NCI-H1417 treated with DMSO at 0.1 percent for 48 hours (cell line): ENCODE measurements around the gene EPHA10.

Experiments
- DNase-seq: peaks from one replicate; lab custom pipeline; 2025; lab: John Stamatoyannopoulos, UW

Gene EPHA10

DNA sequence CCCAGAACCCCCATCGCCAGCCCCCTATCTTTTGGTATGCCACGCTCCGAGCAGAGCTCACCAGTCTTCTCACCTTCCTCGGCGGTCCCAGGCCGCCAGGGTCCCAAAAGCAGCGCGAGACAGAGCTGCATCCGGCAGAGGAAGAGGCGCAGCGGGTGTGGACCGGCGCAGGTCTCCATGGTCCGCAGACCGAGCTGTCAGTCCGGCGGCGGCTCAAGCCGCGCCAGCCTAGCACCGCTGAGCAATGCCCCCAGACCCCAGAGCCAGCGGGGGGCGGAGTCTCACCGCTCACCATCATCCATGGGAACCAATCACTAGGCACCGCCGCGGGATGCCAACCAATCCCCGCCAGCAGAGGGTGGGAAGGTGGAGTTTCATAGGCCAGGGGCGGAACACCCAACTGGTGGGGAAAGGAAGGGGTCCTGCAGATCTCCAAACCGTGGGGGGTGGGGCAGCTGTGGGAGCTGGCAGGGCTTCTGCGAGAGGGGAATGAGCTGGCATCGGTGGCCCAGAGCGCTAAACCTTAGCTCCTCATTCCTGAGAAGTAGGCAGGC, at the start of gene EPHA10:
Gene EPHA10 (minus strand): TSS at position 233 of the 554 bp plus-strand sequence. CDS start 54 bp downstream, at position 179.
- DNase-seq: peak; percentile 41

DNA sequence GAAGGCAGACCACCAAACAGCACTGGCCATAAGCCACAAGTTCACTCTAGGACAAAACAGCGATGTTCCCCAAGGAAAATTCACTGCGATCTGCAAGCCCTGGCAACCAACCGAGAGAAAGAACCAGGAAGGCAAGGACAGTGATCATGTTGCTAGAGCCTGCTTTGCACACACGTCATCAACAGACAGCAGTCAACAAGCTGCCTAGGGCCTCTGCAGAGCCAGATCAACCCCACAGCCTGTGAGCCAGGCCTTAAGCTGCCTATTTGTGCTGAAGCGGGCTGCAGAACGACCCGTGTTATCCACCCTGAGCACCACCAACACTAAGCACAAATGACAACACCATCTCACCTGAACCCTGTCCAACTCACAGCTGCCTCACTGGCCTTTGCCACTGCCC, 49.3 kb upstream of the EPHA10 start:
- DNase-seq: no peak

DNA sequence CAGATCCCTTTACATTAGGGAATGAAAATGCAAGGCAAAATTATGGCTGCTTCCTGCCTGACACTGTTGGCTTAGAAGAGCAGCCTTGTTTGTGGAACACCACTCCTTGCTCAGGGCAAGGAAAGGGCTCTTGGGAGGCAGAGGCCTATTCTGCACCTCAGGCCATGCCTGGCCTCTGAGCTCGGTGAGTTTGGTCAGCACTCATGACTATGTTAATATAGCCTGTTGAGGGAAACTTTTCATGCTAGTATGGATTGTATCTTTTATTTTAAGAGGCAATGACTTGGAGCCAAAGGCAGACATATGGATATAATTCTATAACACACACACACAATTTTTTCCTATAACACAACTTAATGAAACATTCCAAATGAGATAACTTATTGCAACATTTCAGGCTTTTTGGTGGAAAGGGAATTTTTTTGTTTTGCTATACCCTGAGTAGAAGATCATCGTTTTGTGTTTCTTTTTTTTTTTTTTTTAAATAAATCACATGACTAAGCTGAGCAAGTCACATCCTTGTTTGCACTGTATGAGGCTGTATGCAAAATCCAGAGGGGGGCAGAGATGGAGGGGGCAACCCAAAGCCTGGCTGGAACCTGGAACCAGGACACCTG, 48.7 kb upstream of the EPHA10 start:
- no peak for DNase-seq

DNA sequence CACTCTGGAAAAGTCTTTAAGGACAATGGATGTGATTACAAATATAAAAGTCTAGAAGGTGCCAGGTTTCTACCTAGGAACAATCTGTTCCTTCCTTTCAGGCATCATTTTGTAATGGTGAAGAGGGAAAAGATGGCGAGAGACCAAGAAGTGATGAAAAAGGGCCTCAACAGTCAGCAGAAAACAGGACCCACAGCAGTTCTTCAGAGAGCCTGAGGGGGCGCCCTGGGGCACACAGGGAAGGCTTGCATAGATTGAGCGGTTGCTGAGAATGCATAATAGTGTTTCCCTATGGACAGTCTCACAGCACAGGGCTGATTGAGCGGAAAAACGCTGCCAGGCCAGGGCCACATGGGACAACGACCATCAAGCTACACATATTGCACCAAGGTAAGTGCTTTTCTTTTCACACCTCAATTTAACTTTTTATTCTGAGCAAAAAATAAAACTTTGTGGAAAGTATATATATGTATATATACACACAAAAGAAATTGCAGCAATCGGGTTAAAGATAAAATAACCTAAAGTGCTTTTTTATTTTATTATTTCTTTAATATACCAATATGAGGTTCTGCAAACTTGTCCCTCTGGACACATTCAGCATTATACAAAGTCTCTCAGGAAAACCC, 46.2 kb upstream of the EPHA10 start:
- DNase-seq: no peak

DNA sequence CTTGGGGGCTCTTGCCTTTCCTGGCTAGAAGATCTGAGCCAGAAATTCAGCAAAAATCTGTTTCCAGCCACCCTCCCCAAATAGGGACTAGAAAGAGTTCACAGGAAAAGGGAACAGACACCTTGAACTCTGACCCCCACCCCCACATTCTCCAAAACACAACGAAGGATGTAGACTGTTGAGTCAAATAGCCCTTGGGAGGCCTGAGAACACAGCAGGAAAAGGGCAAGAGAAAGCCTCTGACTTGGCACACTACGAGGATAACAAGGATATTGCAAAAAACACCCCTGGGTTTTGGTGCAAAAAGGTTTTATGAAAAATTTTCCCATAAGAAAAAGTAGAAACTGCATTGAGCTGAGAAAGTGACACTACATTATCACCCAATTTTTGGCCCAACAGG, 45.0 kb upstream of the EPHA10 start:
- DNase-seq: no peak

DNA sequence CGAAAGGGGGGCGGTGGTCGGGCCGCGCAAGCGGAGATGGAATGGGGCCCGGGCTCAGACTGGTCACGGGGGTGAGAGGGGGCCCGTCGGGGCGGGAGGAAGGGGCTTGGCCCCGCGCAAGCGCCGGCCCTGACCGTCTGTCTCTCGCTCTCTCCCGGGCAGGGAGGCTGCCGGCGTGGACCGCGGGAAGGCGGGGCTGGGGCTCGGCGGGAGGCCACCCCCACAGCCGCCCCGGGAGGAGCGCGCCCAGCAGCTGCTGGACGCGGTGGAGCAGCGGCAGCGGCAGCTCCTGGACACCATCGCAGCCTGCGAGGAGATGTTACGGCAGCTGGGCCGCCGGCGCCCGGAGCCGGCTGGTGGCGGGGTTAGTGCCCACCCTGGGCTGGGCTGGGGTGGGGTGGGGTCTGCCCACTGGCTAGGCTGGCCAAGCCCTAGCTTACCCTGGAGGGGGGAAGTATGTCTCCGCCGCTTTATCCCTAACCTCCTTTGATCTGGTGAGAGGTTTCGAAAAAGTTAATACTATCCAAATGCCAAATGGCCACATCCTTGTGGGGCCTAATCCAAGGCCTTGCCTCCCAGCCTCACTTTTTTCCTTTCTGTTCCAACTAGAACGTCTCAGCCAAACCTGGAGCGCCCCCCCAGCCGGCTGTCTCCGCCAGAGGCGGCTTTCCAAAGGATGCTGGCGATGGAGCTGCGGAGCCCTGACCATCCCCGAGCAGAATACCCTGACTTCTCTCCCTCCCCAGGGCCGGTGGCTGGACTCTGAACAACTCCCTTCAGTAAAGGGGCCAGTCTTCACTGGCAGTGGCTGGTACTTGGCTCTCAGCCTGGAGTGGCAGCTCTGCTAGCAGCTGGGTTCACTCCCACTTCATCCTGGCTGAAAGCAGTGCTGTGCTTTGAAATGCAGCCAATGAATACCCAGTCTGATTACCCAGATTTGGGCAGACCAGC, 43.7 kb upstream of the EPHA10 start:
- DNase-seq: peak; percentile 9

DNA sequence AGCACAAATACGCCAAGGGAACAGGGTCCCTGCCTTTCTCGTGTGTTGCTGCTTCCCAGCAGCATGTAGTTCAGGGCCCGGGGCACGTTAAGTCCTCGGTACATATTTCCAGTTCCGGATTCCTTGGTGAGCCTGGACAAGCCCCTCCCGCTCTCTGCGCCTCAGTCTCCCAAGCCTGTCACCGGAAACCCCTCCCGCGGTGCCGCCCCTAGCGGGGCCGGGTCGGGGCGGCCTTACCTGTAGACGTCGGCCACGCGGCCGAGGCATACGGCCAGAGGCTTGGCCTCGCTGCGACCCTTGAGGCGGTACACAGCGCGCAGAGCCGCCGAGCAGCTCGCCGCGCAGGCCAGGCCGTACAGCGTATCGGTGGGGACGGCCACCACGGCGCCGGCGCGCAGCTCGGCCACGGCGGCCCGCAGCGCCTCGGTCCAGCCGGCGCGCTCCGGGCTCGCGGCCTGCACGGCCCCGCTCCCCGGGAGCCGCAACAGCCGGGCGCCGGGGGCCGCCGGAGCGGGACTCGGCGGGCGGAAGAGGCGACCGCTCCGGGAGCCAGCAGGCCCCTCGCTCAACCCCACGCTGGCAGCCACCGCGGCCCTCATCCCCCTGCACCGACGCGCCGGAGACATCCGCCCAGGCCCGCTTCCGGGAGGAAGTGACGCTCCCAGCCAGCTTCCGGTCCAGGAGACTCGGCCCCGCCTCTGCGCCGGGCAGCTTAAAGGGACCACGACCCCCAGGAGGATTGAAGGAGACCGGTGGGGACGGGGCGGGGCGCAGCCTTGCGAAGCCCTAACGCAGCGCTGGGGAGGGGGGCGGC, 42.8 kb upstream of the EPHA10 start, which contains the start of the genes C1orf122 and YRDC:
Gene C1orf122 (plus strand): TSS at position 236 of the 814 bp plus-strand sequence. CDS start 615 bp downstream, outside the sequence.
Gene YRDC (minus strand): TSS at position 654 of the 814 bp plus-strand sequence. CDS start 28 bp downstream, at position 626.
- DNase-seq: peak; percentile 17

DNA sequence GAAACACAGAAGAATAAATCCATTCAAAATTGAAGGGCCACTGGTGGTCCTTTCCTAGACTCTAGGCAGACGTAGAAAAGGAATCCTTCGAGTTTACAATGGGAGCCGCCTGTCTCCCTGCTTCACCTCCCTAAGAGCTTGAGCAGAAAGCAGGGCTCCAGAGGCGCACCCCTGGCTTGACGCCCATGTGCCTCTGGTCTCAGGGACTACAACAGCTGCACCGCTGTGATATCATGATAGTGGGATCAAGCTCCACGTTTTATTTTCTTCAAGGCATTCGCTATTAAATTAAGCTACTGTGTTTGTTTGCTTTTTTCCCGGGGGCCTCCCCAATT, 42.3 kb upstream of the EPHA10 start:
- no peak for DNase-seq

DNA sequence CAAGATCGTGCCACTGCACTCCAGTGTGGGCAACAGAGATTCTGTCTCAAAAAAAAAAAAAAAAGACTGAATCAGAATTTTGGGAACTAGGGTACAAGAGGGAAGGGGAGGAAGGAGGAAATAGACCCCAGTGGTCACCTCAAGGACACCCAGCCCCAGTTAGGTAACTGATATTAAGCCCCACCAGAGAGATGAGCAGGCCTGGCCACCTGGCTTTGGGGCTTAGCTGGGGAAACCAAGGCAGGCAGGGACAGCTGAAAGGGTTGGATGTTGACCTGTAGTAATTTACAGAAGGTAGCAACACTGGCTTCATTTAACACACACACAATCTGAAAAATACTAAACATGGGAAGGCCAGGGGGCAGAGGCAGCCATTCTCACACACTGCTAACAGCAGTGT, 37.5 kb upstream of the EPHA10 start:
- DNase-seq: no peak

DNA sequence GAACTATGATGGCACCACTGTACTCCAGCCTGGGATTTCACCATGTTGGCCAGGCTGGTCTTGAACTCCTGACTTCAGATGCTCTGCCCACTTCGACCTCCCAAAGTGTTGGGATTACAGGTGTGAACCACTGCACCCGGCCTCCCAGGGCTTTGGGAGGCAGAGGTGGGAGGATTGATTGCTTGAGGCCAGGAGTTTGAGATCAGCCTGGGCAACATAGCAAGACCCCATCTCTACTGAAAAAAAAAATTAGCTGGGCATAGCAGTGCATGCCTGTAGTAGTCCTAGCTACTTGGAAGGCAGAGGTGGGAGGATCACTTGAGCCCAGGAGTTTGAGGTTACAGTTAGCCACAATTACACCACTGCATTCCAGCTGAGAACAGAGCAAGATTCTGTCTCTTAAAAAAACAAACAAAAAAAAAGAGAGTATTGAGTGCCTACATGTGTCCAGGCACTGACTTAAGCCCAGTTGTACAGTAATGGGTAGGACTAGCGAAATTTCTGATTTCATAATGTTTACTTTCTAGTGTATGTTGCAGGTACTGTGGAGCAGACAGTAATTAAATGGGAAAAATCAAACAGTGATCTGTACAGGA, 32.9 kb upstream of the EPHA10 start:
- no peak for DNase-seq

DNA sequence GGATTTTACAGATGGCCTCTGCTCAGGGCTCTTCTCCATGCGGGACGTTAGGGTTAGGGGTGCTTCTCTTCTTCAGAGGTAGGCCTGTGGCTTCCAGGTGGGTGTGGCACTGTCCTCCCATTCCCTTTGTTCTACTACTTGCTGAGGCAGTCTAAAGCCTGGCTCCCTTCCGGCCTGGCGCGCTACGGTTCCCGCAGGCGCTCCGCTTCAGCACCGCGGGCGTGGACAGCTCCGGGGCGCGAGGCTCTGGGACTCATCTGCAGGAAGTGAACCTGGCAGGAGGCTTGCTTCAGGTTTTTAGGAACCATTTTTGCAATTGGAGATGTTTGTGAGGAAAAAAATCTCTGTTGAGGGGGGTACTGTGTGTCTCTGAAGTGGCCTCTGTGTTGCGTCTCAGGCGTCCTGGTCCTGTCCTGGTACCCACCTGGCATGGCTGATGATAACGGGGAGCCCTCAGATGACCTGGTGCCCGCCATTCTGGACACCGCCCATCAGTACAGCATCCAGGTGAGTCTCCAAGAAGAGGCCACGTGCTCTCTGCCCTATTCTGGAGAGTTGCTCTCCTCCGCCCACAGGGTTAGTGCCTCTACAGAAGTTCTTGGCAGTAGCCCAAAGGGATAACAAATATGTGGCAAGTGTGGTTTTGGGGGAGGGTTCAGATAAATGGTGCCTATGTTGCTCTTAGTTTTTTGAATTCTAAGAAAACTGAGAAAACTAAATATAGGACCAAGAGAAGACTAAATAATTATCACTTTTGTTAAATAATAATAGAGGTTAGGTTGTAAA, 30.6 kb upstream of the EPHA10 start:
- DNase-seq: no peak

DNA sequence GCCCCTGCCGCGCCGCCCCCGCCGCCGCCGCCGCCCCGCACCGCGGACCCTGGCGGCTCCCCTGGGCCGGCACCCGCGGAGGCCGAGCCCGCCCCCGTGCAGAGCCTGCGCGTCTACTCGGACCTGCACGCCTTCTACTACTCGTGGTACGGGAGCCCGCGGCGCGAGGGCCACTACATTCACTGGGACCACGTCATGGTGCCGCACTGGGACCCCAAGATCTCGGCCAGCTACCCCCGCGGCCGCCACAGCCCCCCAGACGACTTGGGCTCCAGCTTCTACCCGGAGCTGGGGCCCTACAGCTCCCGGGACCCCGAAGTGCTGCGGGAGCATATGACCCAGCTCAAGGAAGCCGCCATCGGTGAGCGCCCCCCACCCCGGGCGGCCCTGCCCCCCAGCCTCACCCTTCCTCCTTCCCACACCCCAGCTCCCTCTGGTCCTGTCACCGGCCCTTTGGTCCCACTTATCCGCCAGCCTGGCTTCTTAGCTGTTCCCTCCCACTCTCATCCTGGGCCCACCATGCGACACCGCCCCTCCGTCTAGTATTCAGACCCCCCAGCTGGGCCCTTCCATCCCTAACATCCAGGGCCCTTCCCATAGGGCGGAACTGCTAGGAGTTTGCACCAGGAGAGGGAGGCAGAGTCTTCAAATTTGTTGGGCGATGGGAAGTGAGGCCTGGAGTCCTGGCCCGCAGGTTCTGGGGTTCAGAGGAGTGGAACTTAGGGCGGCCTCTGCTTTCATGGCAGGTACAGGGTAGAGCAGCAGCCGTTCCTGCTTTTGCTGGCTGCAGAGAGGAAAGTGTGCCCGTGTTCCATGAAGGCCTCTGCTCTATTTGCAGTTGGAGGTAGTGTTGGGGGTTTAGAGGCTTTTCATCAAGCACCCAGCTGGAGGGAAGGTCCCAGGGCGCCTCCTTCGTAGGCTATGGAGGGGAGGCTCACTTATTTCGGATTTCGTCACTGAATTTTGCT, 29.7 kb upstream of the EPHA10 start:
- DNase-seq: no peak

DNA sequence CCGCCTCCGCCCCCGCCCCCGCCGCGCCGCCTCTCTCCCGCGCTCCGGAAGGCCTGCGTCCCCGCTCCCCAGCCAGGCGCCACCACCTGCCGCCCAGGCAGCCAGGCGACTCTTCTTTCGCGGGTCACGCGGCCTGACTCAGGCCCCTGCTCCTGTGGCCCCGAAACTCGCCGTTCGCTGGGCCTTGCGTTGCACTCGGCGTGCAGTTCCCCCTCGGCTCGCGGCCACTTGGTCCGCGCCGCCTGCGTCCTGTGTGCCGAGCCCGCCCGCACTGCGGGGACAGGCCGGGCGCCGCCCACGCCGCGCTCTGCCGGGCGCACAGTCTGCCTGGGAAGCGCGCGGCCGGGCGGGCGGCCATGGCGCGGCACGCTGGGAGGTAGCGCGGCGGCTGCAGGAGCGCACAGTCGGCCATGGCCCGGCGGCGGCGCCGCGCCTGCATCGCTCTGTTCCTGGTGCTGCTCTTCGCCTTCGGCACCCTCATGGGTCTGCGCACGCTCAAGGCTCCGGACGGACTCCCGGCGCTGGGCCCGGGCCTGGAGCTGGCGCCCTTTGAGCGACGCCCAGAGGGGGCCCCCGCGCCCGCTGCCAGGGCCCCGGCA, 29.0 kb upstream of the EPHA10 start, which contains the start of gene MANEAL:
Gene MANEAL (plus strand): TSS at position 75 of the 599 bp plus-strand sequence. CDS start 336 bp downstream, at position 411.
- no peak for DNase-seq

DNA sequence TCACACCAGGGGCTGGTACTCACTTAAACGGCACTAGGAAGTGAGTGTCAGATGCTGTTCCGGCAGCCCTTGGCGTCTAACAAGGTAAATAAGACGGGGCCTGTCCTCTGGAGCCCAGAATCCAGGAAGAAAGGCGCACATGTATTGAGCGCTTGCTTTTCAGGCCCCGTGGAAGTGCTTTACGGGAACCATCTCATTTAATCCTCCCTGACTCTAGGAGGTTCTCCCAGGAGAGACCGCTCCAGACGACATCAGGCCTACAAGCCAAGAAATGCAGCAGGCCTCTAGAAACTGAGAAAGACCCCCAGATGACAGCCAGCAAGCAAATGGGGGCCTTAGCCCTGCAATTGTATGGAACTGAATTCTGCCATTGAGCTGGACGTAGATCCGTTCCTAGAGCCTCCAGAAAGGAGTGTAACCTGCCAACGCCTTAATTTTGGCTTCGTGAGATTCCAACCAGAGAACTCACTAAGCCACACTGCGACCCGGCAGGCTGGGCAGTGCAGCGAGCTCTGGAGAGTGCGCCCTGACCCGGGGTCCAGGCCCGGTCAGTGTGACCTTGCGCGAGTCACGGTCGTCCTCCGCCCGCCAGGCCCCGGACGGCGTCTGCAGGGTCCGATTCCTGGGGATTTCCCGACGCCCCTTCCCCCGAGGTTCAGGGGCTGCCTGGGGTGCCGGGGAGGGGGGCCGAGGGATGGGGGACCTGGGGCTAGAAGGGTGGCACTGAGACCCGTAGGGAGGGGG, 28.2 kb upstream of the EPHA10 start:
- DNase-seq: no peak

DNA sequence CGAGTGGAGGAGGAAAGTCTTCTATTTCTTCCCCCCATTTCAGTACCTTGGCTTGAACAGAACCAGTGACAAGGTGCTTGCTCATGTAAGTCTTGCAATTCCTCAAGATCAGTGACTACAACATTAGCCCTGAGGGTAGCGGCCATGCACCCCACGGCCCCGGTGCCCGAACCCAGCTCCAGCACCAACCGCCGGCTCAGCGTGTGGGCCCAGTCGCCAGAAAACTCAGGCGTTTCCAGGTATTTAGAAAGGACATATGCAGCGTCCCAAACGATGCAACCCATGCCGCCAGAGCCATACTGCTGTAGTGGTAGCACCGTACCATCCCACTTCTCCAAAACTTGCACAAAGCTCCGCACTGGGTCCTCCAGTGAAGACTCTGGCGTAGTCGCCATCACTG, 17.6 kb upstream of the EPHA10 start:
- DNase-seq: no peak

DNA sequence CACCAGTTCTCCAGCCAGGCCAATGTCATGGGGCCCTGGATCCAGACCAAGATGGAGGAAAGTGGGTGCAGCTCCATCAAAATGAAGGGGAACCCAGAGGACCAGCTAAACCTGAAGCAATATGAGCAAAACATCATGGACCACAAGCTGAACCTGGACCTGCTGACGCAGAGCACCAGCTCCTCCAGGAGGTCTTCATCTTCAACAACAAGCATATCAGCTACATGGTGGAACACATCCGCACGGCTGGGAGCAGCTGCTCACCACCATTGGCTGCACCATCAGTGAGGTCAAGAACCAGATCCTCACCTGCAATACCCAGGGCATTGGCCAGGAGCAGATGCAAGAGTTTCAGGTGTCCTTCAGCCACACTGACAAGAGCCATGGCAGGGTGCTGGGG, 13.7 kb upstream of the EPHA10 start:
- DNase-seq: no peak

DNA sequence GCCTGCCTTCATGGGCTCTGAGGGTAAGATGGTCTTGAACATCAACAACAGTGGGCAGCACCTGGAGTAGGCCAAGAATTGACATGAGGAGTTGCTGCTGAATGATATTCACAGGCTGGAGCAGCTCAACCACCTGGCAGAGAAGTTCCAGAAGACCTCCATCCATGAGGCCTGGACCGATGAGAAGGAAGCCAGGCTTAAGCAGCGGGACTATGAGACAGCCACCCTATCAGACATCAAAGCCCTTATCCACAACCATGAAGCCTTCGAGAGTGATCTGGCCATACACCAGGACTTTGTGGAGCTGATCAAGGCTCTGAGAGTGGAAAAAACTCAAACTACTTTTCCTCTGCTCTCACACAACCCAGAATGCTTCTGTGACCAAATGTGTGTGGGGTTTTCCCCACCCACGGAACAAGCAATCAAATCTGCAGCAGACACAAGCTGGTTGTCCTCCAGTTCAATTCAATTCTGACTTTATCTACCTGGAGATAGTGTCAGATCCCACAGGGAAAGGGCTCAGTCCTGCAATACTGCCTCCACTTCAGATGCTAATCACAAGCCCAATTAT, 12.1 kb upstream of the EPHA10 start:
- no peak for DNase-seq
